Measurements from ENCODE around the gene TBX10. TPM values are rescaled to one million over a fixed set of nuclear protein-coding genes. Genes with fewer than 3 reads are reported as not detected.
"Not testable (repeated sequence)": the region's sequence is repeated elsewhere in the genome, so short reads cannot be mapped to it uniquely, and the experiment has no call there.

The TBX10 gene
- total and polyA plus RNA-seq, 12 donors: not detected

- no peak for DNase-seq
- intact Hi-C loops (cut with DNase I): no loop called here
- Histone ChIP-seq H3K36me3 (replicated peaks in 1 of 2) (no peaks in the 10 kb centered on the region), H3K4me3 (no peak overlapping the region), H3K4me1 (replicated peaks in 1 of 2) (peaks cover under 1 to 2% of the 10 kb centered on the region in 2 donors), H3K9me3 (replicated peaks in 1 of 3) (no peaks in the 10 kb centered on the region), H3K27ac (no peak overlapping the region), H3K27me3 (no peaks in the 10 kb centered on the region)
- TF ChIP-seq CTCF (IDR thresholded peaks at IDR 0.05) (no peak), POLR2A (IDR thresholded peaks at IDR 0.05) (no peak)
- 83 to 88% (median 85%) methylated on average over 3 to 7 of the region's 7 CpGs for WGBS, 4 donors
Observed at GRCh38 chr11:67601098-67601497, 38.5 kb downstream of the TBX10 start.

GRCh38 chr11:67600324-67601029 is 39.1 kb downstream of the TBX10 start:
- DNase-seq: no peak
- no peak overlapping the region for H3K4me3 ChIP-seq
- H3K4me1 ChIP-seq (replicated peaks in 1 of 2): no peaks in the 10 kb centered on the region
- H3K27ac ChIP-seq: no peak overlapping the region
- no peak for TF ChIP-seq CTCF (IDR thresholded peaks at IDR 0.05)
- no peak for TF ChIP-seq POLR2A (IDR thresholded peaks at IDR 0.05)
- H3K36me3 ChIP-seq (replicated peaks in 1 of 2): no peaks in the 10 kb centered on the region
- H3K9me3 ChIP-seq (replicated peaks in 1 of 3): no peaks in the 10 kb centered on the region
- 34 to 46% (median 44%) methylated on average over 7 of the region's 7 CpGs for WGBS, 4 donors
- intact Hi-C loops (cut with DNase I): no loop called here
- no peaks in the 10 kb centered on the region for H3K27me3 ChIP-seq

GRCh38 chr11:67599149-67599548 is 40.4 kb downstream of the TBX10 start:
- Histone ChIP-seq H3K36me3 (replicated peaks in 1 of 2) (no peaks in the 10 kb centered on the region), H3K27ac (no peak overlapping the region), H3K9me3 (replicated peaks in 1 of 3) (no peaks in the 10 kb centered on the region), H3K27me3 (no peaks in the 10 kb centered on the region), H3K4me3 (no peak overlapping the region), H3K4me1 (replicated peaks in 1 of 2) (no peaks in the 10 kb centered on the region)
- 64 to 92% (median 71%) methylated on average over 1 of the region's 1 CpG for WGBS, 4 donors
- TF ChIP-seq CTCF (IDR thresholded peaks at IDR 0.05): no peak
- TF ChIP-seq POLR2A (IDR thresholded peaks at IDR 0.05): no peak
- DNase-seq: no peak
- intact Hi-C loops (cut with DNase I): no loop called here

- H3K4me3 ChIP-seq; H3K9me3 ChIP-seq (replicated peaks in 1 of 3); H3K27me3 ChIP-seq; H3K36me3 ChIP-seq (replicated peaks in 1 of 2); H3K4me1 ChIP-seq (replicated peaks in 1 of 2); H3K27ac ChIP-seq; DNase-seq; intact Hi-C loops (cut with DNase I): not testable (repeated sequence)
- 91 to 95% (median 91%) methylated on average over 4 to 26 of the region's 26 CpGs for WGBS, 4 donors
Observed at GRCh38 chr11:67597963-67598362, 41.6 kb downstream of the TBX10 start.

- H3K4me1 ChIP-seq (replicated peaks in 1 of 2); intact Hi-C loops (cut with DNase I); DNase-seq; H3K36me3 ChIP-seq (replicated peaks in 1 of 2); H3K27ac ChIP-seq; H3K9me3 ChIP-seq (replicated peaks in 1 of 3); H3K27me3 ChIP-seq; H3K4me3 ChIP-seq: not testable (repeated sequence)
- 80% methylated on average over 2 of the region's 3 CpGs; no CpG with 5 or more reads in 3 of the 4 donors for WGBS, 4 donors
Observed at GRCh38 chr11:67597458-67597857, 42.1 kb downstream of the TBX10 start.
